Activated CD8-positive, alpha-beta memory T cell treated with anti-CD3 and anti-CD28 coated beads, Interleukin-2, amount 50 U/mL, for 4 hours (primary cell): ENCODE data around the gene KIAA1210.
A peak's percentile ranks its signal among the peaks of the same experiment; 100 is the strongest.

Experiments
- DNase-seq: peaks from one replicate; pipeline ENCODE4 v3.0.0-alpha.2; 2020

The KIAA1210 gene

DNA sequence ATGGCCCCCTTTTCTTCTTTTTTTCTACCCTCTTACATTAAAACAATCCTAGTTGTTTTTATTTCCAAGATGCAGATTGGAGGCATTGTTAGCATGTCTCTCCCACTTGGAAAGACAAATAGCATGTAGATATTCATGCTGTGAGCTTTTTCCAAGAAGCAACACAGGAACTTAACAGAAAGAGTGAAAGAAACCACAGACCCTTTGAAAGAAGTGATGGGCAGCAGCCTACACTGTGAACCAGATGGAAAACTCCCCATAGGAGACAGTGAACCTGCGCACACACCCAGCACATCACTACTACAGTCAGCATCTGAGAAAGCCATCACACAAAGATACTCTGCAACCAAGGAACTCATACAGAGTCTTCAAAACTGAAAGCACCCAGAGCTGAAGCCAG, 37.0 kb downstream of the KIAA1210 start:
- no peak for DNase-seq

DNA sequence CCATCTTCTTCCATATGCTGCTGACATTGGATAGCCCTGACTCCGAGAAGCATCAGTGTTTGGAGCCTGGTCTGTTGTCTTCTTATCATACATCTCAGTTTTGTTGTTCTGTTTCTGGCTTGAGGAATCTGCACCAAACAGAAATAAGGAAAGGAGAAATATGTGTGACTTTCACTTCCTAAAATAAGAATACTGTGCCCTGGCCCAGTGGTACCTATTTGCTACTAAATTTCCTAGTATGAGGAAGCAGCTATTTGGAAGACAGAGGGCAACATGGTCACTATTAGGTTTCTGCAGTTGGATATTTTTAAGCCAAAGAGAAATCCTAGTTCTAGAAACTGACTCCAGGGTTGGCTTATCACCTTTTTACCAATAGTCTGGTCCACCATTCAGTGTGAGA, 38.0 kb downstream of the KIAA1210 start:
- no peak for DNase-seq

DNA sequence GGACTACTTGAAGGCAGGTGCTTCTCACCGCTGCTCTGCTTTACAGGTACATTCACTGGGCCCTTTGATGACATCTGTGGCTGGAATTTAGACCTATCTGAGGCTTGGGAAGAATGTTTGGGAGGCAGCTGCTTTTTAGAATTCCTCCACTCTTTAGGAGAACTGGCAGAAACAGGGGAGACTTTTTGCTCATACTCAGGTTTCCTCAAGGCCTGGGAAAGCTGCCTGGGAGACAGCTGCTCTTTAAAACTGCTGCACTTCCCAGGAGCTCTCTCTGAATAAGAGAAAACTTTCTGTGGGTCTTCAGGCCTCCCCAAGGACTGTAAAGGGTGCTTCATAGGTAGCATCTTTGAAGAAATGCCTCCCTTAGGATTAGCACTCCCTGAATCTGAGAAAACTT, 40.5 kb downstream of the KIAA1210 start:
- DNase-seq = no peak

DNA sequence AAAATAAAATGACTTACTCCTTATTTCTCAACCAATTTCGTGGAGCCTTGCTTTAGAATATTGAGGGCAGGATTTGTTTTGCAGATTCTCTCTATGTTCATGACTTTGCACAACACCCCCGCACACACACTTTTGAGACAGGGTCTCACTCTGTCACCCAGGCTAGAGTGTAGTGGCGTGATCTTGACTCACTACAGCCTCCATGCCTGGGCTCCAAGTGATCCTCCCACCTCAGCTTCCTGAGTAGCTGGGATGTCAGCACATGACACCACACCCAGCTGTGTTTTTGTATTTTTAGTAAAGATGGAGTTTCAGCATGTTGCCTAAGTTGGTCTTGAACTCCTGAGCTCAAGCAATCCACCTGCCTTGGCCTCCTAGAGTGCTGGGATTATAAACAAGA, 42.8 kb downstream of the KIAA1210 start:
- no peak for DNase-seq

DNA sequence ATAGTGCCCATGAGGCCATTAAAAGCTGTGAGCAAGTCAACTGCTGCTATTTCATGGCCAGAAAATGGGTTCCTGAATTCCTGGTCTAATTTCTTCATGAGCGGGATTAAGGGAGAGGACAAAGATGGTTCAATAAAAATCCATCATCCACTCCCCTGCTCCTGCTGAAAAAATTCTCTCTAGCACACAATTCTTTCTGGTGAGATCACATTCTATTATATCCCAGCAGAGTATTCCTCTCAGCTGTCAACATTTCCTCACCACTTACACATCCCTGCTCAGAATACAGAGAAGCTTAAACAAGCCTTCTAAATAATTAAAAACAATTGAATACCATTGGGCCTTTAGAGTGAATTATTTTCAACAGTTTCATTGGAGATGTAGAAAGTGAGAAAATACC, 45.3 kb downstream of the KIAA1210 start:
- DNase-seq = no peak

DNA sequence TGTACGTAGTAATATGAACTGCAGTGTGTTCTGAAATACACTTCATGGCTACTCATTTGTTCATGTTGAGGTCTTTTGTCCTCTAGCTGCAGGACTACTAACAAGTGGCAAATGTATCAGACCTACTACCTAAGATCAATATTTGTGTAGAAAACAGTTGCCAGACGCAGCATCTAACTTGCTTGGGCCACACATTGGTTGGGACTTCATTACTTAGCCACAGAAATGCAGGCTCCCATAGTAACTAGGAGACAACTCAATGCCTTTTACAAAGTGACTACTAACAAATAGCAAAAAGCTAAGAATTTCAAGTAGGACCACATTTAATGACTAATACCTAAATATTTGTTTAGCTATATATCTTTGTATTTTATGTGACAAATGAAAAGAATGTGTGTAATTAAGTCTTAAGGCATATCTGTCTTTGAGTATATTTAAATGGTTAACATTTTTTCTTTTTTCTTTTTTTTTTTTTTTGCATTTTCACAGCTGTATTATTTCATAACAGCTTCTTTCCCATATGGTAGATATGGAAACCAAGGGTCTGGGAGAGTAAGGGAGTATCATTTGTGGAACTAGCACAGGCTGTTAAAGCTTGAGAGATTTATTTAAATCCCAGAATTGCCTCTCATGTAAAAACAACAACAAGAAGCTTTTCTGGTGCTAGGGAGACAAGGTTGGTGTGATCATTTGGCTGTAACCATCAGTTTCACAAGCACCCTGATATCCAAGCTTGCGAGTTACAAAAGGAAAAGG, 52.2 kb downstream of the KIAA1210 start:
- no peak for DNase-seq

DNA sequence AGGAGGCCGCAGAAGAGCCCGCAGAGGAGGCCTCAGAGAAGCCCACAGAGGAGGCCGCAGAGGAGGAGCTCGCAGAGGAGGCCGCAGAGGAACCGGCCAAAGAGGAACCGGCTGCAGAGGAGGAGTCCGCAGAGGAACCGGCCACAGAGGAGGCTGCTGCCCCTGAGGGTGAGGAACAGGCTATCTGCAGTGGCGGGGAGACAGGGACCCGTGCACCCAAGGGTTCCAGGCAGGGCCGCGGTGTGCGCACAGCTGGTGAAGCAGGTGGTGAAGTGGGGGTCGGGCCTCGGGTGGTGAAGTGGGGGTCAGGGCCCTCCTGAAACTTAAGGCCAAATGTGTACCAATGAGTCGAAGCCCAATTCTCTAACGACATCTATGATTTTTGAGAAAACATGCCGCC, 53.7 kb downstream of the KIAA1210 start:
- DNase-seq = no peak

DNA sequence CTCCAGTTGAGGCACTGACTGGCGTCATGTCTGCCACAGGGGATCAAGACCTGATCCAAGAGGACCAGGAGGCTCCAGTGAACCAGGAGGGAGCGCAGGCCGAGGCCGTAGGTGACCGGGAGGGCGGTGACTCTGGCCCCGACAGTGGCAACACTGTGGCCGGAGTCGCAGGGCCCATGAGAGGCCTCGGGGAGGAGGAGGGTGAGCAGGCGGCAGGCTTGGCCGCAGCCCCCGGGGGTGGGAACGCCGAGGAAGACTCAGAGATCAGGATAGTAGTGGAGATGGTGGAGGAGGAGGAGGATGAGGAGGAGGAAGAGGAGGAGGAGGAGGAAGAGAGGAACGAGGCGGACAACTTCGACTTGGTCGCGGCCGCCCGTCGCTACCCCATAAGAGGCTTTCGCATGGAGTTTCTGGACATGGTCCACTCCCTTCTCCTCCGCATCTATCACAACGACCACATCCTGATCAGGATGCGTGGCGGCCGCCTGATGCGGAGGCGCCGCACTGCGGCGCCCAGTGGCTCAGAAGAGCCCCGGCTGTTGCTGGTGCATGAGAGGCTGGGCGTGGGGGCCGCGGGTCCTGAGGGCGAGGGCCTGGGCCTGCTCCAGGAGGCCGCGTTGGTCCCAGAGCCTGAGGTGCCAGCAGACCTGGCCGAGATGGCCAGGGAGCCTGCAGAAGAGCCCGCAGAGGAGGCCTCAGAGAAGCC, 54.3 kb downstream of the KIAA1210 start:
- DNase-seq = no peak

- no peak for DNase-seq
Observed at GRCh38 chrX:119072744-119073143, 54.9 kb downstream of the KIAA1210 start, which contains the start of gene CT47C1. Gene CT47C1 (plus strand): TSS chrX:119072993. CDS start chrX:119073226, 233 bp downstream.

- DNase-seq = no peak
Observed at GRCh38 chrX:119071381-119071780, 56.2 kb downstream of the KIAA1210 start.

DNA sequence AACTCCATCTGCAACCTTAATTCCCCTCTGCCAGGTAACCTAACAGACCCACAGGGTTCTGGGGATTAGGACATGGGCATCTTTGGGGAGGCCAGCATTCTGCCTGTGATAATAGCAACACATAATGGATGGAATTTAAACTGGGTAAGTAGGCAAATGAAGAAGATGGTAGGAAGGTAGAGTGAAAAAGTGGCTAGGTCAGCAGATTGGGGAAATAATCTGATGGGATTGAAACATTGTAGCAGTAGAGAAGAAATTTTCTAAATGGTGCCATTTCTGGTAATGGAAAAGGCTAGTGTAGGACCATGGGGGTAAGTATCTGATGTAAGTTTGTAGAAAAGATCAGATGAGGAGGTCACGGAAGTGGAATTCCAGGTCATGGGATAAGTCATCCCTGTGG, 57.9 kb downstream of the KIAA1210 start:
- DNase-seq = no peak

- no peak for DNase-seq
Observed at GRCh38 chrX:119069128-119069527, 58.5 kb downstream of the KIAA1210 start.

GRCh38 chrX:119067023-119067739, 60.4 kb downstream of the KIAA1210 start:
- peak; percentile 21 for DNase-seq

DNA sequence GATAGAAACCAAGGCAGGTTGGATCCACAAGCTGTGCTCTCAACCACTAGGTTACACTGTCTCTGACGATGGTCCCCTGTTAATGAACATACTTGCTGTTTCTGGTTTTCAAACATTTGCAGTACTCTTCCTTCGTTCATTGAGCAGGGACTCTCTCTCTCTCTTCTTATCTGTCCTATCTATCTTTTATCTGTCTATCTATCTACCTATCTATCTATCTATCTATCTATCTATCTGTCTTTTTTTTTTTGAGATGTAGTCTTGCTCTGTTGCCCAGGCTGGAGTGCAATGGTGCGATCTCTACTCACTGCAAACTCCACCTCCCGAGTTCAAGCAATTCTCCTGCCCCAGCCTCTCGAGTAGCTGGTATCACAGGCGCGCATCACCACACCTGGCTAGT, 64.2 kb downstream of the KIAA1210 start:
- no peak for DNase-seq

GRCh38 chrX:119062750-119063374, 64.8 kb downstream of the KIAA1210 start:
- no peak for DNase-seq

DNA sequence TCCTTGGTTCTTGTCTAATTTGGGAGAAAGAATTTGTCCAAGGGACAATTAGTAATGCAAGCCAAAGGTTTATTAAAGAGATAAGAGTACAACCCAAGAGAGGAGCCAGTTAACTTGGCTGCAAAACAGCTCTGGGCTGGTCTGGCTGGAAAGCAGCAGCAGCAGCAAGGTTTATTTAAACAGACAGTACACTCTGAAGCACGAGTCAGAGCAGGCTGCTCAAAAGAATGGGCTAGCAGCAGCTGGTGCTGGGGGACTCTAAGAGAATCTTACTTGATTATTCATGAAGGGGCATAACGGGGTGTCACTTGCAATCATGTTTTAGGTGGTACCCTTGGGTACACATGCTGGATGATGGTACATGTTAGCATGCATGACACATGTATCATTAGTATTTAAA, 71.9 kb downstream of the KIAA1210 start:
- DNase-seq = no peak

GRCh38 chrX:119045884-119046283, 81.7 kb downstream of the KIAA1210 start:
- DNase-seq = no peak

DNA sequence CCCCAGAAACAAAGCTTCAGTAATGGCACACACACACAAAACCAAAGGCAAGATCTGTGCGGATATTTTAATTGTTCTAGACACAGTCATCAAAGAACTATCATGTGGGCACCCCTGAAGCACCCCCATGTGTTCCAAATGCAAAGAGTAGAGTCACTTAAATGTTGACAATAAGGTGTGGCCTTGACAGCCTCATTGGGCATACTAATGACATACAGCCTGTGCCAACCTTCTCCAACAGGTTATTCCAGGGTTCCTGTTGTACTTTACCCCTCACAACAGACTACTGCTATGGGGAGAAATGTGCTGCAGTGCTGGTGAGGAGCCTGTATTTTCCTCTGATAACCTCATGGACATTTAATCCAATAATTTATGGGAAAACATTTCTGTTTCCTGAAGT, 84.6 kb downstream of the KIAA1210 start:
- no peak for DNase-seq

DNA sequence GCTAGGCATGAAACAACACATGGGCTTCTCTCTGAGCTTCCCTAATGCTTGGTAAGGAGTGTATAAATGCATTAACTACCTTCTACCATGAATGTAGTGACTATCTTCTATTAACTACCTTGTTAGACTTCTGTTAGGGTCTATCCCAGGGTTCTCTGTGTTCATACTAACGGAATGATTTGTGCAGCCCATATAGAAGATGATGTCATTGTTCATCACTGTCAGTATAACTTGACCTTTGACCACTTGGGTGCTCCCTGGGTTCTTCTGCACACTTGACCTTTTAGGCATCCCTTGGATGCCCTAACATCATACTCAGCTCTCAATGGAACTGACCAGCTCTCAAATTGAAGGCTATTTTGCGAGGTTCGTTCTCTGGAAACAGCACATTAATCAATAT, 85.6 kb downstream of the KIAA1210 start:
- no peak for DNase-seq

DNA sequence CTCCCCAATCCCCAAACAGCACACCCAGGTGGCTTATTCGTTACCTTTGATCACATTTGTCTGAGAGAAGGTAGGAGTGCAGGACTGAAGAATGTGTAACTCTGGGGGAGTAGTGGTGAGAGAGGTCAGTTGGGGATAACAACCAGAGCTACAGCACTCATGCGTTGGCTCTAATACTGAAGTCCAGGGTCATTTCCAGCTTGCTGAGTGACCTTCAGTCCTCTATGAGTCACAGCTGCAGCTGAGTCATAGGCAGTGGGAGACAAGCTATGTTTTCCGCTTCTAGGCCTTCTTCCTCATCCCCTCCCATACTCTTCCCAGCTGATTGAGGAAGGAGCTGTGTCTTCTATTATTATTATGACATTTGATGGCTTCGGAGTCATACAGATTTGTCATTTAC, 86.4 kb downstream of the KIAA1210 start:
- no peak for DNase-seq

- DNase-seq = no peak
Observed at GRCh38 chrX:119040432-119040831, 87.2 kb downstream of the KIAA1210 start.

GRCh38 chrX:119036107-119037029, 91.2 kb downstream of the KIAA1210 start:
- DNase-seq = no peak
